AG10803 (cell line): ENCODE results near the gene ANGPTL2.

Experiments used
- DNase-seq: peaks from one replicate; pipeline ENCODE4 v3.0.0; 2010; ENCODE audit warnings: low read depth
- H3K4me3 ChIP-seq: 2 replicates; pipeline ENCODE4 v1.5.1; 2011; ENCODE audit warnings: mild to moderate bottlenecking, low read length, control low read depth
- TF ChIP-seq, protein P1 (sequence below): conservative IDR thresholded peaks from 2 replicates; pipeline ENCODE4 v1.5.1; 2011; ENCODE audit warnings: mild to moderate bottlenecking, low read length, control low read depth, inconsistent platforms

The ANGPTL2 gene

DNA sequence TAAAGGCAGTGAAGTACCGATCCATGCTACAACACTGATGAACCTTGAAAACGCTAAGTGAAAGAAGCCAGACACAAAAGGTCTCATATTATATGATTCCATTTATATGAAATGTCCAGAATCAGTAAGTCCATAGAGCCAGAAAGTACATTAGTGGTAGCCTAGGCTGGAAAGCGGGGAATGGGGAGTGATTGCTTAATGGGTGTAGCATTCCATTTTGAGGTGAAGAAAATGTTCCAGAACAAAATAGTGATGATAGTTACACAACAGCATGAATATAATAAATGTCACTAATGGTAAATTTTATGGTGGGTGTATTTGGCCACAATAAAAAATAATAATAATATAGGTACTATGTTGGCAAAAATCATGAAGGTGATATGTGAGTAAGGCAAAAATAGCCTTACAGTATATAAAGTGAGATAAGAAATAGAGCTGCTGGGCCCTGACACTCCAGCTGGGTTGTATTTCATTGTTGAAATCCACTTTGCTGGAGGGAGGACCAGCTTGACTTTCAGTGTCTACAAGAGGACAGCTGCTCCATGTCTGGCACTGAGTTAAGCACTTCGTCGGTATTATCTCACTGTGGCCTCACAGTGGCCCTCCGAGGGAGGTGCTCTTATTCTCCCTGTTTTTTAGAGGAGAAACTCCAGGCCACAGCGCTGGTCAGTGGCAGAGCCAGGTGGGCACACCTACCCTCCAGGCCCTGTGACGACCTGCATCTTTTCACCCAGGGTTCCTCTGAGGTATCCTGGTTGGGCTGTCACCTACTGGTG, 22.4 kb upstream of the ANGPTL2 start:
- TF ChIP-seq, protein P1, sequence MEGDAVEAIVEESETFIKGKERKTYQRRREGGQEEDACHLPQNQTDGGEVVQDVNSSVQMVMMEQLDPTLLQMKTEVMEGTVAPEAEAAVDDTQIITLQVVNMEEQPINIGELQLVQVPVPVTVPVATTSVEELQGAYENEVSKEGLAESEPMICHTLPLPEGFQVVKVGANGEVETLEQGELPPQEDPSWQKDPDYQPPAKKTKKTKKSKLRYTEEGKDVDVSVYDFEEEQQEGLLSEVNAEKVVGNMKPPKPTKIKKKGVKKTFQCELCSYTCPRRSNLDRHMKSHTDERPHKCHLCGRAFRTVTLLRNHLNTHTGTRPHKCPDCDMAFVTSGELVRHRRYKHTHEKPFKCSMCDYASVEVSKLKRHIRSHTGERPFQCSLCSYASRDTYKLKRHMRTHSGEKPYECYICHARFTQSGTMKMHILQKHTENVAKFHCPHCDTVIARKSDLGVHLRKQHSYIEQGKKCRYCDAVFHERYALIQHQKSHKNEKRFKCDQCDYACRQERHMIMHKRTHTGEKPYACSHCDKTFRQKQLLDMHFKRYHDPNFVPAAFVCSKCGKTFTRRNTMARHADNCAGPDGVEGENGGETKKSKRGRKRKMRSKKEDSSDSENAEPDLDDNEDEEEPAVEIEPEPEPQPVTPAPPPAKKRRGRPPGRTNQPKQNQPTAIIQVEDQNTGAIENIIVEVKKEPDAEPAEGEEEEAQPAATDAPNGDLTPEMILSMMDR: no peak
- H3K4me3 ChIP-seq: no peak overlapping the region
- DNase-seq: no peak

GRCh38 chr9:127143920-127144465, 21.6 kb upstream of the ANGPTL2 start:
- H3K4me3 ChIP-seq: no peak overlapping the region
- no peak for DNase-seq
- TF ChIP-seq, protein P1: no peak

DNA sequence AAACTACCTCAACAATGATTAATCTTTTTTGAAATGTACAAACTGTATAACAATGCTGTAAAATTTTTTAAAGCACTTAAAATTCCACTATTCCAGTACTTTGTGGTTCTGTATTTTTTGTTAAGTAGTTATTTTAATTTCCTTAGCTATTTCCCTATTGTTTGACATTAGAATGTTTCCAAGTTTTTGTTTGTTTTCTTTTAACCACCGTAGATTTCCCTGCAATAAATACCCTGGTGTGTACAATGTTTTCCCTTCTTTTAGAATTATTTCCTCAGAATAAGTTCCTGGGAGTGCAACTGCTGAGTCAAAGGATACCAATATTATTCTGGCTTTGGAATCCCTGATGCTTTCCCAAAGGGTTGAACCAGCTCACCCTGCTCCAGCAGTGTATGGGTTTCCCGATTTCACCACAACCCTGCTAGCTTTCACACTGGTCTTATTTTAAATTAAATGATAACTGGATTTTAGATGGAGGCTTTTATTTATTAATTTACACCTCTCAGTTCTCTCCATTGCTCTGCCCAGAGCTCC, 20.6 kb upstream of the ANGPTL2 start:
- TF ChIP-seq, protein P1: no peak
- H3K4me3 ChIP-seq: no peak overlapping the region
- no peak for DNase-seq

GRCh38 chr9:127142291-127142690, 19.9 kb upstream of the ANGPTL2 start:
- DNase-seq: no peak
- TF ChIP-seq, protein P1: no peak
- no peak overlapping the region for H3K4me3 ChIP-seq

DNA sequence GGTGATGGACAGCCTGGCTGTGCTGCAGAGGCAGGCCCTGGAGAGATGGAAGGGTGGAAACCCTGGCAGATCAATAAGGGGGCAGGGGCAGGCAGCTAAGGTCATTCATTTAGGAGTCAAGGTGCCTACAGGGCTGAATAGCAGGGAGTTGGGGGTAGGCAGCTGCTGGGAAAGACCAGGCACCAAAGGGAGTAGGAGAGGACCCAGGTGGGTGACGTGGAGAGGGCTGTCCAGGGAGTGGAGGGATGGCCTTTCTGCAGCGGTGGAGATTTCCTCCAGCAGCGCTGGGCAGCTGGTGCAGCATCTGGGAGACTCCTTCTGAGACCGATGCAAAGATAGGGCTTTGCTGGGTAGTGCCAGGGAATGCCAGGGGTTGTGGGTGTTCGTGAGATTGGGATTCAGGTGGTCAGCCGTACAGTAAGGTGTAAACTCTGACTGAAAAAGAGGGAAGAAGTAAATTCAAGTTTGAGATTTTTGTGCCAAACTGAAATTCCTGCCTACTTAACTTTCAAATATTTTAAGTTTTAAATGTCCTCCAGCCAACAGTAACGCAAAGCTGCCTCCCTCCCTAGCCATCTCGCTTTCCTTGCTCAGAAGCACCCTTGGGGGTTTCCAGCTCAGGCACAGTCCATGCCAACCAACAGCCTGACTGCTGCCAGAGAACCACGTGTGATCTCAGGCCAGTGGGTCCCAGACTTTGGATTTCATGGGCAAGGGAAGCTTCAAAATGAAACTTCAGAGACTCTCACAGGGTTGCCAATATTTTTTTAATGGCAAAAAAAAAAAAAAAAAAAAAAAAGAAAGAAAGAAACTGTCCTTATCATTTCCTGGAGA, 18.6 kb upstream of the ANGPTL2 start:
- H3K4me3 ChIP-seq: no peak overlapping the region
- TF ChIP-seq, protein P1: no peak
- no peak for DNase-seq

GRCh38 chr9:127140181-127140580, 17.7 kb upstream of the ANGPTL2 start:
- no peak for DNase-seq
- no peak overlapping the region for H3K4me3 ChIP-seq
- TF ChIP-seq, protein P1: no peak
